H4 (cell line): Measurements from ENCODE around the gene USP43. TPM values are rescaled to one million over a fixed set of nuclear protein-coding genes. Genes with fewer than 3 reads are reported as not detected.

Experiments
- DNase-seq: peaks from one replicate; pipeline ENCODE4 v3.0.0-alpha.2; 2015; ENCODE audit warnings: low spot score
- total RNA-seq: library from RNA; depleted of rRNA; stranded (reverse); fragments of >200 nt; shearing (Covaris generic); gene quantifications from 2 replicates; pipeline ENCODE4 v1.2.3, GENCODE V29; 2014

The USP43 gene
- total RNA-seq, 1 experiment from 2014 or later, result 0.56 TPM

DNA sequence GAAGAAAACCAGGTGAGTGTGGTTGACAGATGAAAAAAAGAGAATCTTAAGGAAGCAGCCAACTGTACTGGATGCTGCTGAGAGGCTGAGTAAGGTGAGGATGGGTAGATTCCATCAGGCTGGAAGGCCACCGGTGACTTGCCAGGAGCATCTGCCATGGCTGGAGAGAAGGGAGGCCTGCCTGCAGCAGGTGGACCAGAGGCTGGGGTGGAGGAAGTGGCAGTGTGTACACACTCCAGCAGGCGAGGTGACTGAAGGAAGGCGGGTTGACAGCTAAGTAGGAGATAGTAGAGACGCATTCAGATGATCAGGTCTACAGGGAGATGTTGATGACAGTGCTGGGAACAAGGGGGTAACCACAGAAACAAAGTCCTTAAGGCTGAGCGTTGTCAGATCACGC lies 69.5 kb downstream of the USP43 start:
- no peak for DNase-seq

DNA sequence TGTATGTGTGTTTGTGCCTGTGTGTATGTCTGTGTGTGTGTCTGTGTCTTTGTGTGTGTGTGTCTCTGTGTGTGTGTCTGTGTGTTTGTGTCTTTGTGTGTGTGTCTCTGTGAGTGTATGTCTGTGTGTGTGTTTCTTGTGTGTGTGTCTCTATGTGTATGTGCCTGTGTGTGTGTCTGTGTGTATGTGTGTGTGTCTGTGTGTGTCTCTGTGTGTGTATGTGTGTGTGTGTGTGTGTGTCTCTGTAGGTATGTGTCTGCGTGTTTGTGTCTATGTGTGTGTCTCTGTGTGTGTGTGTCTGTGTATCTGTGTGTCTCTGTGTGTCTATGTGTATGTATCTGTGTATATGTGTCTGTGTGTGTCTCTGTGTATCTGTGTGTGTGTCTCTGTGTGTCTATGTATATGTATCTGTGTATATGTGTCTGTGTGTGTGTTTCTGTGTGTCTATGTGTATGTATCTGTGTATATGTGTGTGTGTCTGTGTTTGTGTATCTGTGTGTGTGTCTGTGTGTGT lies 70.2 kb downstream of the USP43 start:
- DNase-seq, result no peak

- no peak for DNase-seq
These were observed 80.3 kb downstream of the USP43 start for GRCh38 chr17:9725575-9725974.

DNA sequence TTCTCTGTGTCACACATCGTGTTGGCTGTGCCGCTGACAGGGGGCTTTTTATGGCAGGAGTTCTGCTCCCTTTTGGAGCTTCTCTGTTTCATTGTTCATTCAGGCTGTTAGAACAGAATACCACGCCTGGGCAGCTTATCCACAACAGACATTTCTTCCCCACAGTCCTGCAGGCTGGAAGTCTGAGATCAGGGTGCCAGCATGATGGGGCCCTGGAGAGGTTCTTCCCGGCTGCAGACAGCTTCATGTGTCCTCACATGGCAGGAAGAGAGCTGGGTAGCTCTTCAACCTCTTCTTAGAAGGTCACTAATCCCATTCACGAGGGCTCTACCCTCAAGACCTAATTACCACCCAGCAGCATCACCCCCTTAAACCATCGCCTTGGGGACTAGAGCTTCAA lies 81.0 kb downstream of the USP43 start:
- DNase-seq, result no peak

DNA sequence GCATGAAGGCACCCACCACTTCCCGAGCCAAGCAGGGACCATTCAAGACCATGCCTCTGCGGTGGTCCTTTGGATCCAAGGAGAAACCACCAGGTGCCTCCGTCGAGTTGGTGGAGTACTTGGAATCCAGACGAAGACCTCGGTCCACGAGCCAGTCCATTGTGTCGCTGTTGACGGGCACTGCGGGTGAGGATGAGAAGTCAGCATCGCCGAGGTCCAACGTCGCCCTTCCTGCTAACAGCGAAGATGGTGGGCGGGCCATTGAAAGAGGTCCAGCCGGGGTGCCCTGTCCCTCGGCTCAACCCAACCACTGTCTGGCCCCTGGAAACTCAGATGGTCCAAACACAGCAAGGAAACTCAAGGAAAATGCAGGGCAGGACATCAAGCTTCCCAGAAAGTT lies 82.7 kb downstream of the USP43 start:
- DNase-seq, result no peak

DNA sequence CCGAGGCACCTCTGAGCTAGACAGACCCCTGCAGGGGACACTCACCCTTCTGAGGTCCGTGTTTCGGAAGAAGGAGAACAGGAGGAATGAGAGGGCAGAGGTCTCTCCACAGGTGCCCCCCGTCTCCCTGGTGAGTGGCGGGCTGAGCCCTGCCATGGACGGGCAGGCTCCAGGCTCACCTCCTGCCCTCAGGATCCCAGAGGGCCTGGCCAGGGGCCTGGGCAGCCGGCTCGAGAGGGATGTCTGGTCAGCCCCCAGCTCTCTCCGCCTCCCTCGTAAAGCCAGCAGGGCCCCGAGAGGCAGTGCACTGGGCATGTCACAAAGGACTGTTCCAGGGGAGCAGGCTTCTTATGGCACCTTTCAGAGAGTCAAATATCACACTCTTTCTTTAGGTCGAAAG lies 83.2 kb downstream of the USP43 start:
- no peak for DNase-seq

- DNase-seq, result peak; percentile 40
These were observed 83.8 kb downstream of the USP43 start for GRCh38 chr17:9729034-9729650.

DNA sequence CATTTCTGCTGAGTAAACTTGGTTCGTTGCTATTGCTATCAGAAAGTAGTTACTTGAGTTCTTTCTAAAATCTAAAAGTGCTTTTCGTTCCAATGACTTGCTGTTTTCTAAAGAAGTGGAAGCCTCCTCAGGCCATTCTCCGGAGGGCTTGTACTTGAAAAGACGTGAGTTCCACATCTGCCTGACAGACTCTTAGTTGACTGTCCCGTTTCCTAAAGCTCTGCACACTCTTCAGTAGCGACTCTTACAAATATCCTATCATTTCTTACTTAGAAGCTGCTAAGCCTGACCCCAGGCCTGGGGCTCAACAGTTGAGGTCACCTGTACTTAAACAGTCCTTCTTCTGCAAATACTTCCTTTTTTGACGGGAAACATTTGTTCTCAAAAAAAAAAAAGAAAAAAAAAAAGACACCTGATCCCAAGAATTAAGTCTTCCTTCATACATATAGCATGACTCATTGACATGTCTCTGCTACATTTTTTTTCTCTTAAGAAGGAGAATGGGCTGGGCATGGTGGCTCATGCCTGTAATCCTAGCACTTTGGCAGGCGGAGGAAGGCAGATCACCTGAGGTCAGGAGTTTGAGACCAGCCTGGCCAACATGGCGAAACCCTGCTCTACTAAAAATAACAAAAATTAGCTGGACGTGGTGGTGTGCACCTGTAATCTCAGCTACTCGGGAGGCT lies 84.6 kb downstream of the USP43 start:
- no peak for DNase-seq

GRCh38 chr17:9750524-9750923 lies 105.2 kb downstream of the USP43 start:
- DNase-seq, result no peak

DNA sequence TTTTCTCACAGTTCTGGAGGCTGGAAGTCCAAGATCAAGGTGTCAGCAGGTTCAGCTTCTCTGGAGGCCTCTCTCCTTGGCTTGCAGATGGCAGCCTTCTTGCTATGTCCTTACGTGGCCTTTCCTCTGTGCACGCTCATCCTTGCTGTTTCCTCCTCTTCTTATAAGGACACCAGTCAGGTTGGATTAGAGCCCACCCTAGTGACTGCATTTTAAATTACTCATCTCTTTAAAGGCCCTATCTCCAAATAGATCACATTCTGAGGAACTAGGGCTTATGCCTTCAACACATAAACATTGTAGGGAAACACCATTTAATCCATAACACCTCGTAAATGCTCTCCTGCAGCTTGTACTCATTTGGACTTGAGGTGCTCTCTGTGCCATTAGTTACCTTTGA lies 109.8 kb downstream of the USP43 start:
- DNase-seq, result no peak

DNA sequence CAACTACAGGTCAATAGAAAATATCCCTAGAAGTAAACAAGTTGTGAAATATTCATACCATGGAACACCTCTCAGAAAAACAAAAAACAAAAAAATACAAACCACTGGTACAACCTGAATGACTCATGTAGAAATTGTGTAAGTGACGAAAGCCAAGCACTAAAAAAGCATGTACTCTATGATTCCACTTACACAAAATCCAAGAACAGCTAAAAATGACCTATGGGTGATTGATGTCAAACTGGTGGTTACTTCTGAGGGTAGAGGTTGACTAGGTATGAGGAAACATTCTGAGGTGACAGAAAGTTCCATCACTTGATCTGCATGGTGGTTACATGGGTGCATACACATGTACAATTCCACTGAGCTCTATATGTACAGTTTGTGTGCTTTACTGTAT lies 114.9 kb downstream of the USP43 start:
- no peak for DNase-seq

- no peak for DNase-seq
These were observed 118.3 kb downstream of the USP43 start for GRCh38 chr17:9763643-9764042.

DNA sequence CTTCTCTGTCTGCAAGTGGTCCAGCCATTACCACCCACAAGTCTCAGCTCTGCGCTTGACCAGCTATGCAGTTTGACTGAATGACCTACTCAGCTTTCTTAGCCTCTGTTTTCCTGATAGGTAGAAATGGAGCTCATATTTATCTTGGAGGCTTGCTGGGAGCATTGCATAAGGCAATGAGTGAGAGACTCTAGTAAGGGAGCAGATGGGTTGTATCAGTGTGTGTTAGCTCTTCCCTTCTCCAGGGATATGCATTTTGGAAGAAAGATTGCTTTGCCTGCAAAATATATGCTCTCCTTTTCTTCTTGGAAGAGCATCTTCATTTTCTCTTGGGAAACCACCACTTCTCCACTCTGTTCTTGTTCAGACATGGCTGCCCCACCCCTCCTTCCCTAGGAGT lies 120.0 kb downstream of the USP43 start:
- DNase-seq, result no peak

- DNase-seq, result no peak
These were observed 121.7 kb downstream of the USP43 start for GRCh38 chr17:9766970-9767369.

- no peak for DNase-seq
These were observed 122.2 kb downstream of the USP43 start for GRCh38 chr17:9767432-9767991.

DNA sequence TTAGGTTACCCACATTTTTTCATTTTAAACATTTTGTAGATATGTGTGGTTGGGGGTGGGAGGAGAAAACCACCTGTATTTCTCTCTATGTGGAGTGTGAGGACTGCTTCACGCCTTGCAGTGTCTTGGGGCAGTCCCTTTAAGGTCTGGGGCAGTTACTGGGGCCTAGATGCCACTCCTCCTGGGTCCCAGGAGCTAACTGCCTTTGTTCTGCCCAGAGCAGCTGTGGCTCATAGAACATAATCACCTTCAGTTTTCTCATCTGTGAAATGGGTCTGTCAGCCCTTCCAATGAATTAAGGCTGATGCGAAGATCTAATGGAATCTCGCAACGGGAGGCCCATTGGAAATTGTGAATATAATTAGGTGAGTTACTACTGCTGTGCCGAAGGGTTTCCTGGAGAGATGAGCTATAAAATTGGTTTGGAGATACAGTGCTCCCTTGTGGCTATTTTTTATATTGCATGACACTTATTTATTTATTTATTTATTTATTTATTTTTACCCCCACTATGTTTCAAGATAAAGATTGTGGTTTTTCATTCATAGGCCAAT lies 123.1 kb downstream of the USP43 start:
- peak; percentile 15 for DNase-seq

DNA sequence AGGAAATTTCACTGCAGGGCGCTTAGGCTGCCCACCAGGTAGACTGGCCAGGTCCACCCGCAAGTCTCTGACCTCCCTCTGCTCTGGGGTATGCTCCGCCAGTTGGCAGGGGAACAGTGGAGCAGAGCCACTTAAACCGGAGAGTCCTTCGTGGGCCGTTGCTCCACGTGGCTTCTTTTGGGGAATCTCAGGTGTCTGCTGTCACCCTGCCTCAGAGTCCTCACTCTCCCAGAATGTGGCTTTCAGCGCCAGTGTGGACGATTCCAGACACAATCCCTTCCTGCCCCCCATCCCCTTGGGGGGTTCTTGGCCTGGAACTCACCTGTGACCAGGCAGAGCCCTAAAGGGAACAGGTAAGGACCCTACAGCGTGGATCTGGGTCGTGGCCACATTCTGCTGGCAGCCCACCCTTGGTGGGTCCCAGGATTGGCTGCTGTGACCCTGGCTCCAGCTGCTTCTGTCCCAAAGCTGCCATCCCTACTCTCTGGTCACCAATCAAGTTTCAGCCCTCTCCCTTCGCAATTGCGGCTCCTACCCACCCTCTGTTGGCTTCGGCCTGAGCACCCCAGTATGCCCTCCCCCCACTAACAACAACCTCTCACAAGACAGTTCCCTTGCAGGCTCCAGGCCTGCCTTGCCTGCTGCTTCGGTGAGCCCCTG lies 123.8 kb downstream of the USP43 start:
- no peak for DNase-seq

DNA sequence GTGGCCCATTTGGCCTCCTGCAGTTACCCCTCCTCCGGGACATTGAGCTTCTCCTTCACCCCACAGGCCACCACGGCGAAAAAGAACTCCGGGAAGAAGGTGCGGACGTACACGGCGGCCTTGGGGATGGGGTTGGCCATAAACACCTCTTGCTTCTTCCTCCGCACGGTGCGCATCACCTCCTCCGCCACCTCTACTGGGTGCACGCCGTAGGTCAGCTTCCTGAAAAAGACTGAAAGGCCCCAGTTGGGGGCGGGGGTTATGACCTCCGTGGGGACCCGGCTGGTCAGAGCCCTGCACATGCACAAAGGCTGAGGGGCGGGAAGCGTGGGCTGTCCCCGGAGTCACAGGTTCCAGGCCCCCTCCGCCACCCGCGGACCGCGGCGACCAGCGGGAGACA lies 126.1 kb downstream of the USP43 start:
- no peak for DNase-seq

GRCh38 chr17:9772658-9773057 lies 127.3 kb downstream of the USP43 start:
- DNase-seq, result no peak

DNA sequence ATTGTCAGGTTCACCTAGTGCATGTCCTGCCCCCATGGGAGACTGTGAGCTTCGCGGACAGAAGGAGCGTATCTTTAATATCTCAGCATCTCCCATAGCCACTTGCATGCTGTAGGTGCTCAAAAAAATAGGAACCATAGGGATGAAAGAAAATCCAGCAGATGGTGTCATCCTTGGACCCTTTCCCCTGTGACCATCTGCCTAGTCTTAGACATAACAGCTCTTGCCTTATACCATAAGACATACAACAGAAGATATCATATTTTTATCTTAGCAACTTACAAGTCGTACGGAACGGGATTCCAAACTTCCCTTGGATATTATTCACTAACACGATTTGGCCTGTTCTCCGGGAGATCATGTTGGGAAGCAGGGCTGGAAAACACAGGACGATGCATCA lies 131.6 kb downstream of the USP43 start:
- DNase-seq, result no peak
